ENCODE data around the gene RPRD1A. TPM values are rescaled to one million over a fixed set of nuclear protein-coding genes. Genes with fewer than 3 reads are reported as not detected.

RPRD1A gene
- total RNA-seq, 1 donor from 2014 or later: 35.5 TPM

GRCh38 chr18:36041146-36041545 is 26.2 kb downstream of the RPRD1A start:
- no peak for DNase-seq (ENCODE audit: low spot score)
- H3K36me3 Mint-ChIP-seq (ENCODE audit: low read depth): no peaks in the 10 kb centered on the region
- H3K27ac Mint-ChIP-seq (ENCODE audit: unreplicated experiment): no peak overlapping the region
- H3K9me3 Mint-ChIP-seq (ENCODE audit: low read depth): no peaks in the 10 kb centered on the region
- peaks cover 5% of the 10 kb centered on the region for H3K4me1 Mint-ChIP-seq (ENCODE audit: low read depth)
- TF ChIP-seq, protein P1, sequence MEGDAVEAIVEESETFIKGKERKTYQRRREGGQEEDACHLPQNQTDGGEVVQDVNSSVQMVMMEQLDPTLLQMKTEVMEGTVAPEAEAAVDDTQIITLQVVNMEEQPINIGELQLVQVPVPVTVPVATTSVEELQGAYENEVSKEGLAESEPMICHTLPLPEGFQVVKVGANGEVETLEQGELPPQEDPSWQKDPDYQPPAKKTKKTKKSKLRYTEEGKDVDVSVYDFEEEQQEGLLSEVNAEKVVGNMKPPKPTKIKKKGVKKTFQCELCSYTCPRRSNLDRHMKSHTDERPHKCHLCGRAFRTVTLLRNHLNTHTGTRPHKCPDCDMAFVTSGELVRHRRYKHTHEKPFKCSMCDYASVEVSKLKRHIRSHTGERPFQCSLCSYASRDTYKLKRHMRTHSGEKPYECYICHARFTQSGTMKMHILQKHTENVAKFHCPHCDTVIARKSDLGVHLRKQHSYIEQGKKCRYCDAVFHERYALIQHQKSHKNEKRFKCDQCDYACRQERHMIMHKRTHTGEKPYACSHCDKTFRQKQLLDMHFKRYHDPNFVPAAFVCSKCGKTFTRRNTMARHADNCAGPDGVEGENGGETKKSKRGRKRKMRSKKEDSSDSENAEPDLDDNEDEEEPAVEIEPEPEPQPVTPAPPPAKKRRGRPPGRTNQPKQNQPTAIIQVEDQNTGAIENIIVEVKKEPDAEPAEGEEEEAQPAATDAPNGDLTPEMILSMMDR (IDR thresholded peaks at IDR 0.05): no peak
- no peaks in the 10 kb centered on the region for H3K27me3 Mint-ChIP-seq (ENCODE audit: low read depth)
- H3K4me3 Mint-ChIP-seq (ENCODE audit: unreplicated experiment): no peak overlapping the region

- Mint-ChIP-seq H3K36me3 (ENCODE audit: low read depth) (no peaks in the 10 kb centered on the region), H3K4me3 (ENCODE audit: unreplicated experiment) (no peak overlapping the region), H3K27me3 (ENCODE audit: low read depth) (no peaks in the 10 kb centered on the region), H3K9me3 (ENCODE audit: low read depth) (no peaks in the 10 kb centered on the region), H3K27ac (ENCODE audit: unreplicated experiment) (no peak overlapping the region), H3K4me1 (ENCODE audit: low read depth) (peaks cover 20% of the 10 kb centered on the region)
- TF ChIP-seq, protein P1 (IDR thresholded peaks at IDR 0.05): no peak
- DNase-seq (ENCODE audit: low spot score): no peak
Observed at GRCh38 chr18:36038102-36038663, 29.2 kb downstream of the RPRD1A start.

- Mint-ChIP-seq H3K27ac (ENCODE audit: unreplicated experiment) (no peak overlapping the region), H3K9me3 (ENCODE audit: low read depth) (no peaks in the 10 kb centered on the region)
Observed at GRCh38 chr18:36035253-36035652, 32.1 kb downstream of the RPRD1A start.

GRCh38 chr18:36034299-36034895 is 33.0 kb downstream of the RPRD1A start:
- Mint-ChIP-seq H3K9me3 (ENCODE audit: low read depth) (no peaks in the 10 kb centered on the region), H3K36me3 (ENCODE audit: low read depth) (no peaks in the 10 kb centered on the region), H3K4me1 (ENCODE audit: low read depth) (peaks cover 25% of the 10 kb centered on the region), H3K27ac (ENCODE audit: unreplicated experiment) (no peak overlapping the region), H3K4me3 (ENCODE audit: unreplicated experiment) (no peak overlapping the region), H3K27me3 (ENCODE audit: low read depth) (no peaks in the 10 kb centered on the region)
- DNase-seq (ENCODE audit: low spot score): no peak
- TF ChIP-seq, protein P1 (IDR thresholded peaks at IDR 0.05): no peak

More at GRCh38 chr18:36035253-36035652, 32.1 kb downstream of the RPRD1A start:
- H3K27me3 Mint-ChIP-seq (ENCODE audit: low read depth): no peaks in the 10 kb centered on the region
- DNase-seq (ENCODE audit: low spot score): no peak
- no peak overlapping the region for H3K4me3 Mint-ChIP-seq (ENCODE audit: unreplicated experiment)
- H3K36me3 Mint-ChIP-seq (ENCODE audit: low read depth): no peaks in the 10 kb centered on the region
- TF ChIP-seq, protein P1 (IDR thresholded peaks at IDR 0.05): no peak
- peaks cover 25% of the 10 kb centered on the region for H3K4me1 Mint-ChIP-seq (ENCODE audit: low read depth)

GRCh38 chr18:36031903-36032302 is 35.5 kb downstream of the RPRD1A start:
- no peaks in the 10 kb centered on the region for H3K9me3 Mint-ChIP-seq (ENCODE audit: low read depth)
- H3K27me3 Mint-ChIP-seq (ENCODE audit: low read depth): no peaks in the 10 kb centered on the region
- H3K4me3 Mint-ChIP-seq (ENCODE audit: unreplicated experiment): no peak overlapping the region
- peaks cover 25% of the 10 kb centered on the region for H3K4me1 Mint-ChIP-seq (ENCODE audit: low read depth)
- H3K36me3 Mint-ChIP-seq (ENCODE audit: low read depth): peaks cover under 1% of the 10 kb centered on the region
- H3K27ac Mint-ChIP-seq (ENCODE audit: unreplicated experiment): no peak overlapping the region
- TF ChIP-seq, protein P1 (IDR thresholded peaks at IDR 0.05): no peak
- DNase-seq (ENCODE audit: low spot score): no peak
